PC-3 (cell line): Measurements from ENCODE around the gene FGF12. TPM values are rescaled to one million over a fixed set of nuclear protein-coding genes. Genes with fewer than 3 reads are reported as not detected.
"Not testable (repeated sequence)": the region's sequence is repeated elsewhere in the genome, so short reads cannot be mapped to it uniquely, and the experiment has no call there.

Experiments used
- ATAC-seq: fragments of 200-7000 bp; cut with Tn5 transposase; 2 replicates; pipeline ENCODE4 v1.9.1; 2020; ENCODE audit warnings: mild to moderate bottlenecking, moderate library complexity
- BruUV-seq: library from RNA; stranded (reverse); fragments of 400-500 nt; replicated peaks from 2 replicates; lab custom pipeline; 2021; lab: Mats Ljungman, UMichigan
- CTCF ChIA-PET: fragments of 300-600 bp; sonication (Branson Sonifier 250); formaldehyde crosslinking; loops from one replicate; lab custom pipeline; 2022; ENCODE audit warnings: antibody characterized with exemption; lab: Charles Lee
- POLR2A ChIA-PET: fragments of 300-600 bp; sonication (Branson Sonifier 250); formaldehyde crosslinking; loops from one replicate; lab custom pipeline; 2022; ENCODE audit warnings: antibody characterized with exemption; ENCODE audit not compliant: unreplicated experiment; lab: Charles Lee
- DNase-seq: peaks from one replicate; pipeline ENCODE4 v3.0.0-alpha.2; 2015
- H2AFZ ChIP-seq: fragments of 300-600 bp; sonication (generic); 2 replicates; pipeline ENCODE4 v1.6.0; 2016; ENCODE audit warnings: antibody characterized with exemption, low read length
- H3F3A ChIP-seq: fragments of 300-600 bp; sonication (generic); one replicate; pipeline ENCODE4 v1.6.0; 2017; ENCODE audit warnings: antibody characterized with exemption, low read length, control low read depth, mild to moderate bottlenecking; ENCODE audit not compliant: unreplicated experiment
- H3K27ac ChIP-seq: fragments of 300-600 bp; sonication (generic); 2 replicates; pipeline ENCODE4 v1.5.1; 2016; ENCODE audit warnings: mild to moderate bottlenecking, low read length
- H3K27me3 ChIP-seq: fragments of 300-600 bp; sonication (generic); 2 replicates; pipeline ENCODE4 v1.6.1; 2016; ENCODE audit warnings: low read length, mixed read lengths
- H3K36me3 ChIP-seq: fragments of 300-600 bp; sonication (generic); 2 replicates; pipeline ENCODE4 v1.6.1; 2016; ENCODE audit warnings: low read depth, mixed run types, low read length, mixed read lengths
- H3K4me1 ChIP-seq: fragments of 300-600 bp; sonication (generic); 2 replicates; pipeline ENCODE4 v1.5.1; 2016; ENCODE audit warnings: low read length; ENCODE audit not compliant: insufficient read depth
- H3K4me2 ChIP-seq: fragments of 300-600 bp; sonication (generic); 2 replicates; pipeline ENCODE4 v1.6.0; 2016; ENCODE audit warnings: low read length
- H3K4me3 ChIP-seq: fragments of 300-600 bp; sonication (generic); 2 replicates; pipeline ENCODE4 v1.5.1; 2016; ENCODE audit warnings: mild to moderate bottlenecking, low read length, mixed read lengths
- H3K79me2 ChIP-seq: fragments of 300-600 bp; sonication (generic); 2 replicates; pipeline ENCODE4 v1.6.1; 2017; ENCODE audit warnings: low read length, mixed read lengths
- H3K9ac ChIP-seq: fragments of 300-600 bp; sonication (generic); 2 replicates; pipeline ENCODE4 v1.6.0; 2016; ENCODE audit warnings: mild to moderate bottlenecking, low read length
- H3K9me2 ChIP-seq: fragments of 300-600 bp; sonication (generic); replicated peaks from 2 replicates; pipeline ENCODE4 v1.6.1; 2016; ENCODE audit warnings: mixed run types, low read length, mixed read lengths
- H3K9me3 ChIP-seq: fragments of 300-600 bp; sonication (generic); 2 replicates; pipeline ENCODE4 v1.6.1; 2016; ENCODE audit warnings: low read length, mixed read lengths
- H4K20me1 ChIP-seq: fragments of 300-600 bp; sonication (generic); 2 replicates; pipeline ENCODE4 v1.6.1; 2016; ENCODE audit warnings: low read length, mixed read lengths
- CTCF ChIP-seq: fragments of 300-600 bp; sonication (generic); conservative IDR thresholded peaks from 2 replicates; pipeline ENCODE4 v1.5.1; 2017; ENCODE audit warnings: antibody characterized with exemption, low read depth, mild to moderate bottlenecking, low read length
- EZH2 ChIP-seq: fragments of 300-600 bp; sonication (generic); IDR thresholded peaks from one replicate; pipeline ENCODE4 v1.6.1; 2017; ENCODE audit warnings: antibody characterized with exemption, mild to moderate bottlenecking, low read length; ENCODE audit not compliant: unreplicated experiment
- EZH2phosphoT487 ChIP-seq: fragments of 300-600 bp; sonication (generic); IDR thresholded peaks from 2 replicates; pipeline ENCODE4 v1.6.1; 2018; ENCODE audit warnings: mild to moderate bottlenecking, antibody characterized with exemption, low read length, borderline replicate concordance
- intact Hi-C: fragments of 100-400 bp; cut with micrococcal nuclease; formaldehyde crosslinking; loops from 2 replicates; pipeline ENCODE4 v1.9.0; 2023
- total RNA-seq: library from RNA; depleted of rRNA; stranded (reverse); fragments of >200 nt; gene quantifications from 2 replicates; pipeline ENCODE4 v1.2.3, GENCODE V29; 2014

The FGF12 gene
- total RNA-seq, 1 experiment from 2014 or later: not detected

DNA sequence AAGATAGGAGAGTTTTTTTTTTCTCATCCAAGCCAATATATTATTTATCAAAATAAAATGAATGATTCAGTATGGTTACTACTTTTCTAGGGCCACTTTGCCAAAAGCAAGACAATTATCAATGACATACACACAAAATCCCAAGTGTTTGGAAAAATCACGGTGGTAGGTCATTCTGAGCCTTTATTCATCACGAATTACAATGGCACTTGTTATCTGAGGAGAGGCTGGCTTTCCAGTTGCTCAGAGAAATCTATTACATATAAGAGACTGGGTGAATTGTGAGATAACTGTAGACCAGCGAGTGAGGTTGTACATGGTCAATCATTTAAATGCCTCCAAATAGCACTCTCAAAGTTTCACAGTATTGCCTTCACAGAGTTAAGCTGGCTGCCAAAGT is 20.4 kb upstream of the FGF12 start:
- Histone ChIP-seq H3K4me3 (no peak overlapping the region), H3K36me3 (no peaks in the 10 kb centered on the region), H3K9me2 (no peaks in the 10 kb centered on the region), H2AFZ (no peak overlapping the region), H3F3A (no peaks in the 10 kb centered on the region), H3K9me3 (no peaks in the 10 kb centered on the region), H3K27ac (no peak overlapping the region), H3K4me2 (no peak overlapping the region), H3K4me1 (no peaks in the 10 kb centered on the region), H4K20me1 (no peaks in the 10 kb centered on the region), H3K79me2 (no peaks in the 10 kb centered on the region), H3K9ac (no peak overlapping the region), H3K27me3 (peaks cover 48% of the 10 kb centered on the region)
- intact Hi-C loops: no loop called here
- ChIA-PET CTCF (no interaction called here), POLR2A (no interaction called here)
- ATAC-seq: no peak
- no peak for DNase-seq
- no TSS peak for BruUV-seq
- TF ChIP-seq EZH2phosphoT487: no peak
- no peak for TF ChIP-seq EZH2
- no peak for TF ChIP-seq CTCF

DNA sequence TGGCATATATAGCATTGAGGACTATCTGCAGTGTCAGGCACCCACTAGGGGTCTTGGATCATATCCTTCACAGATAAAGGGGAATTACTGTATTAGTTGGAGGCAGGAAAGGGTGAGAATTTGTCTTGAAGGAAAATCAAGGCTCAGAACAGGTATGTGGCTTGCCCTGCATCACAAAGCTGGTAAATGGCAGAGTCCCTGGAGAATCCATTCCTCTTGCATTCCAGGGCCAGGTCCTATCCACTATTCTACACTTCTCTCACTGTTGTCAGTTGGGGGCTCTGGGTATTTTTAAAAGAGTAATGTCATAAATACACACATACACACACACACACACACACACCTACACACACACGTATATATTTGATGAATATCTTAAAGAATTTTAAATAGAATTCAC is 19.8 kb upstream of the FGF12 start:
- no peak overlapping the region for H3K4me3 ChIP-seq
- no peak overlapping the region for H3K9ac ChIP-seq
- TF ChIP-seq EZH2phosphoT487: no peak
- TF ChIP-seq CTCF: no peak
- no peak for TF ChIP-seq EZH2
- DNase-seq (no peak), ATAC-seq (no peak)
- no peaks in the 10 kb centered on the region for H3K9me2 ChIP-seq
- H2AFZ ChIP-seq: no peak overlapping the region
- H3K9me3 ChIP-seq: no peaks in the 10 kb centered on the region
- no peaks in the 10 kb centered on the region for H3F3A ChIP-seq
- no TSS peak for BruUV-seq
- H3K4me1 ChIP-seq: no peaks in the 10 kb centered on the region
- ChIA-PET POLR2A (no interaction called here), CTCF (no interaction called here)
- H4K20me1 ChIP-seq: no peaks in the 10 kb centered on the region
- intact Hi-C loops: no loop called here
- H3K27me3 ChIP-seq: peaks cover 46% of the 10 kb centered on the region
- no peaks in the 10 kb centered on the region for H3K79me2 ChIP-seq
- no peak overlapping the region for H3K4me2 ChIP-seq
- H3K27ac ChIP-seq: no peak overlapping the region
- no peaks in the 10 kb centered on the region for H3K36me3 ChIP-seq

GRCh38 chr3:192745150-192745549 is 17.8 kb upstream of the FGF12 start:
- H3K9ac ChIP-seq: no peak overlapping the region
- H3K4me1 ChIP-seq: no peaks in the 10 kb centered on the region
- no peaks in the 10 kb centered on the region for H3K9me2 ChIP-seq
- no peak overlapping the region for H3K4me2 ChIP-seq
- ChIA-PET POLR2A (no interaction called here), CTCF (no interaction called here)
- no peak overlapping the region for H3K27ac ChIP-seq
- BruUV-seq: no TSS peak
- ATAC-seq (no peak), DNase-seq (no peak)
- no peaks in the 10 kb centered on the region for H3K9me3 ChIP-seq
- no peak overlapping the region for H2AFZ ChIP-seq
- no peaks in the 10 kb centered on the region for H4K20me1 ChIP-seq
- intact Hi-C loops: no loop called here
- no peaks in the 10 kb centered on the region for H3K36me3 ChIP-seq
- TF ChIP-seq EZH2phosphoT487 (no peak), CTCF (no peak), EZH2 (no peak)
- no peaks in the 10 kb centered on the region for H3K79me2 ChIP-seq
- no peaks in the 10 kb centered on the region for H3F3A ChIP-seq
- no peak overlapping the region for H3K4me3 ChIP-seq
- H3K27me3 ChIP-seq: peaks cover 27% of the 10 kb centered on the region

GRCh38 chr3:192744604-192745003 is 17.3 kb upstream of the FGF12 start:
- H3K4me1 ChIP-seq, POLR2A ChIA-PET, H3K4me3 ChIP-seq, H4K20me1 ChIP-seq, H3K9ac ChIP-seq, H3K4me2 ChIP-seq, H2AFZ ChIP-seq, H3K36me3 ChIP-seq, H3K27ac ChIP-seq, intact Hi-C loops, ATAC-seq, H3K79me2 ChIP-seq, BruUV-seq, CTCF ChIA-PET, H3K9me3 ChIP-seq, H3F3A ChIP-seq, H3K9me2 ChIP-seq, DNase-seq: not testable (repeated sequence)
- peaks cover 21% of the 10 kb centered on the region; the same call in 1 of the 2 replicates for H3K27me3 ChIP-seq
